Pulmonary artery endothelial cell (primary cell): ENCODE data around the gene CADM2. TPM values are rescaled to one million over a fixed set of nuclear protein-coding genes. Genes with fewer than 3 reads are reported as not detected.

Experiments
- DNase-seq: peaks from one replicate; pipeline ENCODE4 v3.0.0-alpha.2; 2011; ENCODE audit warnings: low read depth, low spot score
- total RNA-seq: library from RNA; depleted of rRNA; stranded (reverse); fragments of >200 nt; gene quantifications from 2 replicates; pipeline ENCODE4 v1.2.3, GENCODE V29; 2014

Gene CADM2
- total RNA-seq, 1 donor from 2014 or later = 0.13 TPM

- no peak for DNase-seq
Measured at GRCh38 chr3:84983490-84983889, 24.7 kb downstream of the CADM2 start.

GRCh38 chr3:84984429-84984828 is 25.6 kb downstream of the CADM2 start:
- DNase-seq = no peak

- DNase-seq = no peak
Measured at GRCh38 chr3:84985795-84986194, 27.0 kb downstream of the CADM2 start.

- DNase-seq = no peak
Measured at GRCh38 chr3:84987706-84988504, 29.1 kb downstream of the CADM2 start.

- DNase-seq = no peak
Measured at GRCh38 chr3:84989102-84989501, 30.3 kb downstream of the CADM2 start.

GRCh38 chr3:84991422-84991900 is 32.7 kb downstream of the CADM2 start:
- DNase-seq = no peak

- no peak for DNase-seq
Measured at GRCh38 chr3:84993956-84994355, 35.2 kb downstream of the CADM2 start.

GRCh38 chr3:84998545-84998944 is 39.8 kb downstream of the CADM2 start:
- no peak for DNase-seq

- DNase-seq = no peak
Measured at GRCh38 chr3:85003479-85003878, 44.7 kb downstream of the CADM2 start.

- no peak for DNase-seq
Measured at GRCh38 chr3:85004147-85004546, 45.4 kb downstream of the CADM2 start.

GRCh38 chr3:85005946-85006345 is 47.2 kb downstream of the CADM2 start:
- DNase-seq = no peak

- no peak for DNase-seq
Measured at GRCh38 chr3:85007195-85008094, 48.7 kb downstream of the CADM2 start.

GRCh38 chr3:85020828-85021227 is 62.0 kb downstream of the CADM2 start:
- DNase-seq = no peak

GRCh38 chr3:85030052-85030451 is 71.3 kb downstream of the CADM2 start:
- DNase-seq = no peak

- no peak for DNase-seq
Measured at GRCh38 chr3:85037203-85037602, 78.4 kb downstream of the CADM2 start.

GRCh38 chr3:85041001-85041400 is 82.2 kb downstream of the CADM2 start:
- DNase-seq = no peak

GRCh38 chr3:85041562-85042055 is 82.8 kb downstream of the CADM2 start:
- no peak for DNase-seq

GRCh38 chr3:85050821-85051220 is 92.0 kb downstream of the CADM2 start:
- DNase-seq = no peak

GRCh38 chr3:85051786-85052185 is 93.0 kb downstream of the CADM2 start:
- no peak for DNase-seq

GRCh38 chr3:85053626-85054025 is 94.8 kb downstream of the CADM2 start:
- no peak for DNase-seq

- no peak for DNase-seq
Measured at GRCh38 chr3:85054579-85054978, 95.8 kb downstream of the CADM2 start.

- DNase-seq = no peak
Measured at GRCh38 chr3:85068911-85069310, 110.1 kb downstream of the CADM2 start.
